GM23338 (cell line): ENCODE results near the gene KIF6. TPM values are rescaled to one million over a fixed set of nuclear protein-coding genes. Genes with fewer than 3 reads are reported as not detected.

ENCODE experiments used
- ATAC-seq: fragments of 200-7000 bp; cut with Tn5 transposase; 3 replicates; pipeline ENCODE4 v1.9.1; 2020
- DNase-seq: peaks from one replicate; pipeline ENCODE4 v3.0.0-alpha.2; 2015; ENCODE audit warnings: low spot score
- H2AFZ ChIP-seq: fragments of 200-600 bp; sonication (generic); 2 replicates; pipeline ENCODE4 v1.8.0; 2016; ENCODE audit warnings: antibody characterized with exemption, mild to moderate bottlenecking, moderate library complexity
- H3F3A ChIP-seq: fragments of 200-600 bp; sonication (generic); replicated peaks from 2 replicates; pipeline ENCODE4 v1.8.0; 2017; ENCODE audit warnings: antibody characterized with exemption, mixed run types, low read depth
- H3K27ac ChIP-seq: fragments of 200-600 bp; sonication (generic); 2 replicates; pipeline ENCODE4 v1.6.1; 2016; ENCODE audit warnings: low read depth
- H3K27me3 ChIP-seq: fragments of 200-600 bp; sonication (generic); 2 replicates; pipeline ENCODE4 v1.8.0; 2016; ENCODE audit warnings: mild to moderate bottlenecking, mixed run types, moderate library complexity; ENCODE audit not compliant: insufficient read depth
- H3K36me3 ChIP-seq: fragments of 200-600 bp; sonication (generic); 2 replicates; pipeline ENCODE4 v1.8.0; 2016; ENCODE audit warnings: mild to moderate bottlenecking; ENCODE audit not compliant: insufficient read depth
- H3K4me1 ChIP-seq: fragments of 200-600 bp; sonication (generic); 2 replicates; pipeline ENCODE4 v1.8.0; 2016; ENCODE audit warnings: mild to moderate bottlenecking, moderate library complexity; ENCODE audit not compliant: insufficient read depth
- H3K4me2 ChIP-seq: fragments of 200-600 bp; sonication (generic); 2 replicates; pipeline ENCODE4 v1.7.1; 2017; ENCODE audit warnings: mixed run types
- H3K4me3 ChIP-seq: fragments of 200-600 bp; sonication (generic); 2 replicates; pipeline ENCODE4 v1.6.1; 2016; ENCODE audit warnings: mixed run types
- H3K79me2 ChIP-seq: fragments of 200-600 bp; sonication (generic); replicated peaks from 2 replicates; pipeline ENCODE4 v1.8.0; 2017; ENCODE audit warnings: mild to moderate bottlenecking; ENCODE audit not compliant: insufficient read depth
- H3K9me2 ChIP-seq: fragments of 200-600 bp; sonication (generic); 2 replicates; pipeline ENCODE4 v1.8.0; 2017; ENCODE audit not compliant: insufficient read depth
- H4K20me1 ChIP-seq: fragments of 200-600 bp; sonication (generic); replicated peaks from 2 replicates; pipeline ENCODE4 v1.8.0; 2017; ENCODE audit warnings: mild to moderate bottlenecking; ENCODE audit not compliant: insufficient read depth
- H3K27ac Mint-ChIP-seq: 2 replicates; pipeline ENCODE4 v1.8.0; 2020; ENCODE audit warnings: inconsistent platforms, mild to moderate bottlenecking, moderate library complexity, mixed read lengths
- H3K27me3 Mint-ChIP-seq: 3 replicates; pipeline ENCODE4 v1.8.0; 2022; ENCODE audit warnings: low read depth, mild to moderate bottlenecking, moderate library complexity, mixed read lengths, inconsistent platforms; ENCODE audit not compliant: insufficient read depth, poor library complexity
- H3K36me3 Mint-ChIP-seq: 3 replicates; pipeline ENCODE4 v1.8.0; 2021; ENCODE audit warnings: low read depth, mild to moderate bottlenecking, inconsistent platforms, moderate library complexity, mixed read lengths
- H3K4me1 Mint-ChIP-seq: 3 replicates; pipeline ENCODE4 v1.8.0; 2020; ENCODE audit warnings: mild to moderate bottlenecking, inconsistent platforms, mixed read lengths
- H3K4me3 Mint-ChIP-seq: 3 replicates; pipeline ENCODE4 v1.8.0; 2021; ENCODE audit warnings: moderate library complexity, mild to moderate bottlenecking, inconsistent platforms, mixed read lengths
- H3K9me3 Mint-ChIP-seq: 3 replicates; pipeline ENCODE4 v1.8.0; 2020; ENCODE audit warnings: moderate library complexity, mild to moderate bottlenecking, inconsistent platforms, mixed read lengths
- ETS1 ChIP-seq: IDR thresholded peaks from 2 replicates; pipeline ENCODE4 v1.6.1; 2016; ENCODE audit warnings: antibody characterized with exemption
- EZH2 ChIP-seq: fragments of 200-600 bp; sonication (generic); IDR thresholded peaks from one replicate; pipeline ENCODE4 v1.8.0; 2017; ENCODE audit warnings: antibody characterized with exemption, mild to moderate bottlenecking, low read depth; ENCODE audit not compliant: unreplicated experiment
- EZH2phosphoT487 ChIP-seq: fragments of 200-600 bp; sonication (generic); IDR thresholded peaks from one replicate; pipeline ENCODE4 v1.8.1; 2018; ENCODE audit warnings: antibody characterized with exemption; ENCODE audit not compliant: unreplicated experiment
- POLR2AphosphoS5 ChIP-seq: IDR thresholded peaks from 2 replicates; pipeline ENCODE4 v1.6.1; 2016; ENCODE audit warnings: antibody characterized with exemption, low read depth
- STAT1 ChIP-seq: IDR thresholded peaks from one replicate; pipeline ENCODE4 v1.6.1; 2016; ENCODE audit warnings: antibody characterized with exemption; ENCODE audit not compliant: unreplicated experiment
- polyA plus RNA-seq: library from polyadenylated mRNA; unstranded; fragments of >200 nt; fragmentation: Nextera tagmentation; extraction: Ambion mirVana; gene quantifications from 2 replicates; pipeline ENCODE4 v1.2.1, GENCODE V29; 2016
- total RNA-seq: library from RNA; depleted of rRNA; stranded (reverse); fragments of >200 nt; shearing (Covaris generic); gene quantifications from 2 replicates; pipeline ENCODE4 v1.2.3, GENCODE V29; 2014
- TF ChIP-seq, protein P1 (sequence below): IDR thresholded peaks from one replicate; pipeline ENCODE4 v1.6.1; 2018; ENCODE audit warnings: antibody characterized with exemption; ENCODE audit not compliant: unreplicated experiment
- TF ChIP-seq, protein P2 (sequence below): fragments of 250-450 bp; sonication (Bioruptor Pico); IDR thresholded peaks from 2 replicates; pipeline ENCODE4 v1.5.0; 2020; ENCODE audit warnings: mild to moderate bottlenecking, moderate library complexity
- TF ChIP-seq, protein P3 (sequence below), 2 experiments: fragments of 200-600 bp in 1 of 2; sonication (generic) in 1 of 2; conservative IDR thresholded peaks; 2 replicates each; pipeline versions ENCODE4 v1.5.1 to v1.6.1; 2016 to 2017; ENCODE audit warnings: antibody characterized with exemption in 2 of 2, low read depth in 2 of 2, mild to moderate bottlenecking in 2 of 2, moderate library complexity in 1 of 2

The KIF6 gene
- total and polyA plus RNA-seq, 2 experiments from 2014 or later = 0.87 to 1.7 TPM

GRCh38 chr6:39471954-39472659 is 253.1 kb downstream of the KIF6 start:
- H3K27ac Mint-ChIP-seq = no peak overlapping the region

More at GRCh38 chr6:39471954-39472659, 253.1 kb downstream of the KIF6 start:
- no peaks in the 10 kb centered on the region for H3K4me1 ChIP-seq
- H3K79me2 ChIP-seq = no peaks in the 10 kb centered on the region
- no peaks in the 10 kb centered on the region for H3K36me3 Mint-ChIP-seq
- no peaks in the 10 kb centered on the region for H3K4me1 Mint-ChIP-seq
- H3K9me3 Mint-ChIP-seq = no peaks in the 10 kb centered on the region; the same call in 2 of the 3 replicates
- no peak overlapping the region for H3K4me3 Mint-ChIP-seq
- no peak for ATAC-seq
- no peak overlapping the region for H3K4me3 ChIP-seq
- H3K27ac ChIP-seq = no peak overlapping the region
- no peaks in the 10 kb centered on the region for H3K27me3 ChIP-seq
- no peaks in the 10 kb centered on the region for H3K36me3 ChIP-seq
- no peak for TF ChIP-seq EZH2phosphoT487
- no peak for TF ChIP-seq STAT1
- TF ChIP-seq EZH2 = no peak
- no peak for TF ChIP-seq ETS1
- TF ChIP-seq, protein P1, sequence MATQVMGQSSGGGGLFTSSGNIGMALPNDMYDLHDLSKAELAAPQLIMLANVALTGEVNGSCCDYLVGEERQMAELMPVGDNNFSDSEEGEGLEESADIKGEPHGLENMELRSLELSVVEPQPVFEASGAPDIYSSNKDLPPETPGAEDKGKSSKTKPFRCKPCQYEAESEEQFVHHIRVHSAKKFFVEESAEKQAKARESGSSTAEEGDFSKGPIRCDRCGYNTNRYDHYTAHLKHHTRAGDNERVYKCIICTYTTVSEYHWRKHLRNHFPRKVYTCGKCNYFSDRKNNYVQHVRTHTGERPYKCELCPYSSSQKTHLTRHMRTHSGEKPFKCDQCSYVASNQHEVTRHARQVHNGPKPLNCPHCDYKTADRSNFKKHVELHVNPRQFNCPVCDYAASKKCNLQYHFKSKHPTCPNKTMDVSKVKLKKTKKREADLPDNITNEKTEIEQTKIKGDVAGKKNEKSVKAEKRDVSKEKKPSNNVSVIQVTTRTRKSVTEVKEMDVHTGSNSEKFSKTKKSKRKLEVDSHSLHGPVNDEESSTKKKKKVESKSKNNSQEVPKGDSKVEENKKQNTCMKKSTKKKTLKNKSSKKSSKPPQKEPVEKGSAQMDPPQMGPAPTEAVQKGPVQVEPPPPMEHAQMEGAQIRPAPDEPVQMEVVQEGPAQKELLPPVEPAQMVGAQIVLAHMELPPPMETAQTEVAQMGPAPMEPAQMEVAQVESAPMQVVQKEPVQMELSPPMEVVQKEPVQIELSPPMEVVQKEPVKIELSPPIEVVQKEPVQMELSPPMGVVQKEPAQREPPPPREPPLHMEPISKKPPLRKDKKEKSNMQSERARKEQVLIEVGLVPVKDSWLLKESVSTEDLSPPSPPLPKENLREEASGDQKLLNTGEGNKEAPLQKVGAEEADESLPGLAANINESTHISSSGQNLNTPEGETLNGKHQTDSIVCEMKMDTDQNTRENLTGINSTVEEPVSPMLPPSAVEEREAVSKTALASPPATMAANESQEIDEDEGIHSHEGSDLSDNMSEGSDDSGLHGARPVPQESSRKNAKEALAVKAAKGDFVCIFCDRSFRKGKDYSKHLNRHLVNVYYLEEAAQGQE = no peak
- TF ChIP-seq, protein P2, sequence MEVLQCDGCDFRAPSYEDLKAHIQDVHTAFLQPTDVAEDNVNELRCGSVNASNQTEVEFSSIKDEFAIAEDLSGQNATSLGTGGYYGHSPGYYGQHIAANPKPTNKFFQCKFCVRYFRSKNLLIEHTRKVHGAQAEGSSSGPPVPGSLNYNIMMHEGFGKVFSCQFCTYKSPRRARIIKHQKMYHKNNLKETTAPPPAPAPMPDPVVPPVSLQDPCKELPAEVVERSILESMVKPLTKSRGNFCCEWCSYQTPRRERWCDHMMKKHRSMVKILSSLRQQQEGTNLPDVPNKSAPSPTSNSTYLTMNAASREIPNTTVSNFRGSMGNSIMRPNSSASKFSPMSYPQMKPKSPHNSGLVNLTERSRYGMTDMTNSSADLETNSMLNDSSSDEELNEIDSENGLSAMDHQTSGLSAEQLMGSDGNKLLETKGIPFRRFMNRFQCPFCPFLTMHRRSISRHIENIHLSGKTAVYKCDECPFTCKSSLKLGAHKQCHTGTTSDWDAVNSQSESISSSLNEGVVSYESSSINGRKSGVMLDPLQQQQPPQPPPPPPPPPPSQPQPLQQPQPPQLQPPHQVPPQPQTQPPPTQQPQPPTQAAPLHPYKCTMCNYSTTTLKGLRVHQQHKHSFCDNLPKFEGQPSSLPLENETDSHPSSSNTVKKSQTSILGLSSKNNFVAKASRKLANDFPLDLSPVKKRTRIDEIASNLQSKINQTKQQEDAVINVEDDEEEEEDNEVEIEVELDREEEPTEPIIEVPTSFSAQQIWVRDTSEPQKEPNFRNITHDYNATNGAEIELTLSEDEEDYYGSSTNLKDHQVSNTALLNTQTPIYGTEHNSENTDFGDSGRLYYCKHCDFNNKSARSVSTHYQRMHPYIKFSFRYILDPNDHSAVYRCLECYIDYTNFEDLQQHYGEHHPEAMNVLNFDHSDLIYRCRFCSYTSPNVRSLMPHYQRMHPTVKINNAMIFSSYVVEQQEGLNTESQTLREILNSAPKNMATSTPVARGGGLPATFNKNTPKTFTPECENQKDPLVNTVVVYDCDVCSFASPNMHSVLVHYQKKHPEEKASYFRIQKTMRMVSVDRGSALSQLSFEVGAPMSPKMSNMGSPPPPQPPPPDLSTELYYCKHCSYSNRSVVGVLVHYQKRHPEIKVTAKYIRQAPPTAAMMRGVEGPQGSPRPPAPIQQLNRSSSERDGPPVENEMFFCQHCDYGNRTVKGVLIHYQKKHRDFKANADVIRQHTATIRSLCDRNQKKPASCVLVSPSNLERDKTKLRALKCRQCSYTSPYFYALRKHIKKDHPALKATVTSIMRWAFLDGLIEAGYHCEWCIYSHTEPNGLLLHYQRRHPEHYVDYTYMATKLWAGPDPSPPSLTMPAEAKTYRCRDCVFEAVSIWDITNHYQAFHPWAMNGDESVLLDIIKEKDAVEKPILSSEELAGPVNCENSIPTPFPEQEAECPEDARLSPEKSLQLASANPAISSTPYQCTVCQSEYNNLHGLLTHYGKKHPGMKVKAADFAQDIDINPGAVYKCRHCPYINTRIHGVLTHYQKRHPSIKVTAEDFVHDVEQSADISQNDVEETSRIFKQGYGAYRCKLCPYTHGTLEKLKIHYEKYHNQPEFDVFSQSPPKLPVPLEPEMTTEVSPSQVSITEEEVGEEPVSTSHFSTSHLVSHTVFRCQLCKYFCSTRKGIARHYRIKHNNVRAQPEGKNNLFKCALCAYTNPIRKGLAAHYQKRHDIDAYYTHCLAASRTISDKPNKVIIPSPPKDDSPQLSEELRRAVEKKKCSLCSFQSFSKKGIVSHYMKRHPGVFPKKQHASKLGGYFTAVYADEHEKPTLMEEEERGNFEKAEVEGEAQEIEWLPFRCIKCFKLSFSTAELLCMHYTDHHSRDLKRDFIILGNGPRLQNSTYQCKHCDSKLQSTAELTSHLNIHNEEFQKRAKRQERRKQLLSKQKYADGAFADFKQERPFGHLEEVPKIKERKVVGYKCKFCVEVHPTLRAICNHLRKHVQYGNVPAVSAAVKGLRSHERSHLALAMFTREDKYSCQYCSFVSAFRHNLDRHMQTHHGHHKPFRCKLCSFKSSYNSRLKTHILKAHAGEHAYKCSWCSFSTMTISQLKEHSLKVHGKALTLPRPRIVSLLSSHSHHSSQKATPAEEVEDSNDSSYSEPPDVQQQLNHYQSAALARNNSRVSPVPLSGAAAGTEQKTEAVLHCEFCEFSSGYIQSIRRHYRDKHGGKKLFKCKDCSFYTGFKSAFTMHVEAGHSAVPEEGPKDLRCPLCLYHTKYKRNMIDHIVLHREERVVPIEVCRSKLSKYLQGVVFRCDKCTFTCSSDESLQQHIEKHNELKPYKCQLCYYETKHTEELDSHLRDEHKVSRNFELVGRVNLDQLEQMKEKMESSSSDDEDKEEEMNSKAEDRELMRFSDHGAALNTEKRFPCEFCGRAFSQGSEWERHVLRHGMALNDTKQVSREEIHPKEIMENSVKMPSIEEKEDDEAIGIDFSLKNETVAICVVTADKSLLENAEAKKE (CRISPR knock-in tag) = no peak
- TF ChIP-seq, protein P3, sequence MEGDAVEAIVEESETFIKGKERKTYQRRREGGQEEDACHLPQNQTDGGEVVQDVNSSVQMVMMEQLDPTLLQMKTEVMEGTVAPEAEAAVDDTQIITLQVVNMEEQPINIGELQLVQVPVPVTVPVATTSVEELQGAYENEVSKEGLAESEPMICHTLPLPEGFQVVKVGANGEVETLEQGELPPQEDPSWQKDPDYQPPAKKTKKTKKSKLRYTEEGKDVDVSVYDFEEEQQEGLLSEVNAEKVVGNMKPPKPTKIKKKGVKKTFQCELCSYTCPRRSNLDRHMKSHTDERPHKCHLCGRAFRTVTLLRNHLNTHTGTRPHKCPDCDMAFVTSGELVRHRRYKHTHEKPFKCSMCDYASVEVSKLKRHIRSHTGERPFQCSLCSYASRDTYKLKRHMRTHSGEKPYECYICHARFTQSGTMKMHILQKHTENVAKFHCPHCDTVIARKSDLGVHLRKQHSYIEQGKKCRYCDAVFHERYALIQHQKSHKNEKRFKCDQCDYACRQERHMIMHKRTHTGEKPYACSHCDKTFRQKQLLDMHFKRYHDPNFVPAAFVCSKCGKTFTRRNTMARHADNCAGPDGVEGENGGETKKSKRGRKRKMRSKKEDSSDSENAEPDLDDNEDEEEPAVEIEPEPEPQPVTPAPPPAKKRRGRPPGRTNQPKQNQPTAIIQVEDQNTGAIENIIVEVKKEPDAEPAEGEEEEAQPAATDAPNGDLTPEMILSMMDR (conservative IDR thresholded peaks at IDR 0.05; ENCODE audit: low read depth in 2 of 2) = no peak
- no peak for TF ChIP-seq POLR2AphosphoS5
- no peaks in the 10 kb centered on the region for H3K9me2 ChIP-seq
- no peak overlapping the region for H3K4me2 ChIP-seq
- peaks cover 3% of the 10 kb centered on the region for H3K27me3 Mint-ChIP-seq
- DNase-seq = no peak
- H3F3A ChIP-seq = no peaks in the 10 kb centered on the region
- no peak overlapping the region for H2AFZ ChIP-seq
- H4K20me1 ChIP-seq = no peaks in the 10 kb centered on the region
